ENCODE data around the gene NTRK1.
"Not testable (repeated sequence)": the region's sequence is repeated elsewhere in the genome, so short reads cannot be mapped to it uniquely, and the experiment has no call there.

The NTRK1 gene

DNA sequence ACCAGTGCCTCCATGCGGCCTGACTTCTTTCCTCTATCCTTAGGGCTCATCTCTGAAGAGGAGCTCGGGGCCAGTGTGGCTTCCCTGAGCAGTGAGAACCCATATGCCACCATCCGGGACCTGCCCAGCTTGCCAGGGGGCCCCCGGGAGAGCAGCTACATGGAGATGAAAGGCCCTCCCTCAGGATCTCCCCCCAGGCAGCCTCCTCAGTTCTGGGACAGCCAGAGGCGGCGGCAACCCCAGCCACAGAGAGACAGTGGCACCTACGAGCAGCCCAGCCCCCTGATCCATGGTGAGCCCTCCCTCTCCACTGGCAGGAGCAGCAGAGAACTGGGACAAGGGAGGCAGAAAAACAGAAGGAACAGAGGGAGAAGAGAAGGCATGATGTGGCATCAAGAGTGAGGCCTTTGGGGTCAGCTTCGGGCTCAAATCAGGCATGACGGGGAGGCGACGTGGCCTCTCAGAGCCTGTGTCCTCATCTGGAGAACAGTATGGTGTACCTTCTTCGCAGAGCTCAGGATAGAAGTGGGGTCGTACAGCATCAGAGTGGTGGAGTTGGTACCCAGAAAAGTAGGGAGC, 53.2 kb downstream of the NTRK1 start:
- no peak overlapping the region for H3K4me3 Mint-ChIP-seq
- DNase-seq, result no peak
- ATAC-seq, result no peak
- H3K4me1 Mint-ChIP-seq, result no peaks in the 10 kb centered on the region
- H3K27me3 Mint-ChIP-seq, result peaks cover 63% of the 10 kb centered on the region
- no peak overlapping the region for H3K27ac Mint-ChIP-seq
- H3K9me3 Mint-ChIP-seq, result no peaks in the 10 kb centered on the region

DNA sequence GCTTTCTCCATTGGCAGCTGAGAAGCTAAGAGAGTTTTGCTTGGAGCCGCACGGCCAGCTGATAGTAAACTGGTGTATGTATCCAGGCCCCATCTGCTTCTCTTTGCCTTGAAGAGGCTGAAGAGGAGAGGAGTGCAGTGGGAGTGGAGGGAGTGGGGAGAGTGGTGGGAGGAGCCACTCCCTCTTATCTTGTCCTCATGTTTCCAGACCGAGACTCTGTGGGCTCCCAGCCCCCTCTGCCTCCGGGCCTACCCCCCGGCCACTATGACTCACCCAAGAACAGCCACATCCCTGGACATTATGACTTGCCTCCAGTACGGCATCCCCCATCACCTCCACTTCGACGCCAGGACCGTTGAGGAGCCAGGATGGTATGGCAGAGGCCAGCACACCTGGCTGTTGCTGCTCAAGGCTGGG, 53.8 kb downstream of the NTRK1 start:
- no peak for ATAC-seq
- Mint-ChIP-seq H3K27ac (no peak overlapping the region), H3K4me3 (no peak overlapping the region), H3K4me1 (no peaks in the 10 kb centered on the region), H3K27me3 (peaks cover 68% of the 10 kb centered on the region), H3K9me3 (no peaks in the 10 kb centered on the region)
- no peak for DNase-seq

DNA sequence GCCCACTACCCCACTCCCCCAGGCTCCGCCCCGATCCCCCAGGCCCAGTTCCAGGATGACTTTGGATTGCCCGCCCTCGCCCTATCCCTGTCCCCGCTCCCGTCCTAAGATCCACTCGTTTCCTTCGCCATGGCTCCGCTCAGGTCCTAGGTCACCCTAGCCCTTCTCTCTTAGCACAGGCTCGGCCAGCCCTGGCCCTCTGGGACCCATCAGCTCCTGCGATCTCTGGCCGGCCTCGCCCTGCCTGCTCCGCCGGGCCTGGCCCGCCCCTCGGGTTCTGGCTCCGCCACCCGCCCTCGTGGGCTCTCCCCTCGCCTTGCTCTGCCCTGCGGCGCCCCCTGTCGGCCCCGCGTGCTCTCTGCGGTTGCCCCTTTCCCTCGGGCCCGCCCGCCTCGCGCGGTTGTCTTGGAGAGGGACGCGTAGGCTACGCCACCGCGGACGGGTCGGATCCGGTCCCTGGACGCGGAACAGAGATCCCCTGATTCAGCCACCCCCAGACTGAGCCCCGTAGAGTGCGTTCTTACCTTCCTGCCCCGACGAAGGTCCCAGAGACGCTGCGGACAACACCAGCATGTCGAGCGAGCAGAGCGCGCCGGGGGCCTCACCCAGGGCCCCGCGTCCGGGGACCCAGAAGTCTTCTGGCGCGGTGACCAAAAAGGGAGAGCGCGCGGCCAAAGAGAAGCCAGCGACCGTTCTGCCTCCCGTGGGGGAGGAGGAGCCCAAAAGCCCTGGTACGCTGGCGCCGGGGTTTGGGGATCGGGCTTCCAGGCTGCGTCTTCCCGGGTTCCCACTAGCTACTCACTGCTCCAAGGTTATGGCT, 59.8 kb downstream of the NTRK1 start, which contains the start of gene LRRC71:
TSS of gene LRRC71 (plus strand) at position 400 of the 820 bp plus-strand sequence. CDS start at position 572, 172 bp downstream.
- Mint-ChIP-seq H3K4me3 (peak within 1 kb of the TSS; percentile 25 to 48), H3K4me1 (peaks cover 22% of the 10 kb centered on the region), H3K27ac (no peak within 1 kb of the TSS), H3K27me3 (peaks cover 81% of the 10 kb centered on the region), H3K9me3 (no peaks in the 10 kb centered on the region)
- ATAC-seq (peak; percentile 87), DNase-seq (peak; percentile 77 to 82)

DNA sequence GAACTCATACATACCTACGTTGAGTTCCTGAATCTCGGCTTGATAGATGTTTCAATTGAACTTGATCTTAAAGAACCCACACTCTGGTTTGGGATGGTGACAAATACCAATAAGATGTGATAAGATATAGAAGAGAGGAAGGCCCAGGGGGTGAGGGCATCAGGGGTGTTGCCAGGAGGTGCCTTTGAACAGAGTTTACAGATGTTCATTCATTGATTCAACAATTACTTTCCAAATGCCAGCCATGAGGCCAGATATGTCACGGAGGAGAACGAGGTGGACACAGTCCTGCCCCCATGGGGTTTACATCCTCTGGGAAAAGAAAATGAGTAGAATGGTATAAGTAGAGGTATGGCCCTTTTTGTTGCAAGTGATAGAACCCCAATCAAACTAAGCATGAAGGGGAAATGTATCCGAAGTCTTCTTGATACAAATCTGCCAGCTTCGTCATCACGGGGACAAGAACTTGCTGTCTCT, 60.4 kb downstream of the NTRK1 start:
- DNase-seq, result no peak
- Mint-ChIP-seq H3K27ac (no peak overlapping the region), H3K4me1 (peaks cover 28% of the 10 kb centered on the region), H3K4me3 (no peak overlapping the region), H3K27me3 (peaks cover 81% of the 10 kb centered on the region), H3K9me3 (no peaks in the 10 kb centered on the region)
- ATAC-seq, result no peak

DNA sequence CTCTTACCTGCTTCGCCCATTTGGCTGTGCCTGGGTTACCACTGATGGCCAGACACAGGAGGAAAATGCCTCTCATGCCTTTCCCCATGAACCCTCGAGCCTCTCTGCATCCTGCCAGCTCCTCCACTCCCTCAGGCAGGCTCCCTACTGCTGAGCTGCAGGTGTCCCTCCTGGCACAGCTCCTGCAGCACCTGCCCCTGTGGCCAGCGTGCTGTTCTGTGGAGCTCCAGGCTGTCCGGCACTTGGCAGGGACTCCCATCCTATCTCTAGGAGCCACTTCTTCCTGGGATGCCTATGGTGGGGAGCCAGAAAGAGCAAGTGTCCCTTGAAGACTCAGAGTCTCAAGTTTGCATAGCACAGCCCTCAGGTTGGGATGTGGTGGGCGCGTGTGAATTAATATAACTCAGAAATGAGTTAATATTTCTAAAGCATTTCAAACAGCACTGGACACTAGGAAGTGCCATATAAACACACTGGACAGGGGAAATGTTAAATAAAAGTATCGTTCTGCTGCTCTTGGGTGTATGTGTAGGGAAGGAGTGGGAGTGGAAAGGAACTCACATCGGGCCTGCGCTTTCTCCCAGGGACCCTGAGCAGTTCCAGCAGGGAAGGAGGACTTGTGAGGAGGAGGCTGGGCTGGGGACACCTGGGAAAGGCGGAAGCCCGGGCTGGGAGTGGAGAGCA, 62.5 kb downstream of the NTRK1 start:
- ATAC-seq (no peak), DNase-seq (no peak)
- Mint-ChIP-seq H3K27me3 (peaks cover 95% of the 10 kb centered on the region), H3K27ac (no peak overlapping the region), H3K4me1 (peaks cover 49% of the 10 kb centered on the region), H3K9me3 (no peaks in the 10 kb centered on the region), H3K4me3 (peak overlapping the region in 1 of 2 donors; percentile 50)

DNA sequence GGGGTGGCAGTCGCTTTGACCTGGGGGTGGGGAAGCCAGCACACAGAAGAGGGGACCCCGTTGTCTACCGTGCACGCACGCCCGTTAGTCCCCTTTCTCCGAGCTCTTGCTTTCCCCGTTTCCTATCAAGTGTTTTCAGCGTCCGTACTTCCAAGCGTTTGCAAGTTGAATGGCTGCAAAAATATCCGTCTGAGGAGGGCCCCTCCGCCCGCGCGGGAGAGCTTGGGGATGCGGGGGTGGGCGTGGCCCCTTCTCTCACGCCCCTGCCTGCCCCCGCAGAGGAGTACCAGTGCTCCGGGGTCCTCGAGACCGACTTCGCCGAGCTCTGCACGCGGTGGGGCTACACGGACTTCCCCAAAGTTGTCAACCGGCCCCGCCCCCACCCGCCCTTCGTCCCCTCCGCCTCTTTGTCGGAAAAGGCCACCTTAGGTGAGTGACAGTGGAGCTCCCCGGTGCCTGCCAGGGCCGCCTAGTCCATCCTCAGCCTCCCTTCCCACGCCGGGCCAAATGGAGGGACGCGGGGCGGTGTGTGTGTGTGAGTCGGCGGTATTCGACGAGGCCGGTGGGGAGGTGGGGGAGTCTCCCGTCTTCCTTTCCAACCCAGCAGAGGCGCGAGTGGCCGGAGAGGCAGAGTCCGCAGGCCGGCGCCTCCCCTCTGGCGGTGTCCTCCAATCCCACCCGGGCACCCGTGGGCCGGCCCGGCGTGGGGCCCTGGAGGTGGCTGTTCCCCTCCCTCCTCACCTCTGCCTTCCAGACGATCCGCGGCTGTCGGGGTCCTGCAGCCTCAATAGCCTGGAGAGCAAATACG, 63.2 kb downstream of the NTRK1 start:
- H3K9me3 Mint-ChIP-seq, result no peaks in the 10 kb centered on the region
- no peak overlapping the region for H3K27ac Mint-ChIP-seq
- ATAC-seq (no peak), DNase-seq (no peak)
- peaks cover 96% of the 10 kb centered on the region for H3K27me3 Mint-ChIP-seq
- peak overlapping the region in 1 of 2 donors; percentile 50 for H3K4me3 Mint-ChIP-seq
- H3K4me1 Mint-ChIP-seq, result peaks cover 50% of the 10 kb centered on the region

DNA sequence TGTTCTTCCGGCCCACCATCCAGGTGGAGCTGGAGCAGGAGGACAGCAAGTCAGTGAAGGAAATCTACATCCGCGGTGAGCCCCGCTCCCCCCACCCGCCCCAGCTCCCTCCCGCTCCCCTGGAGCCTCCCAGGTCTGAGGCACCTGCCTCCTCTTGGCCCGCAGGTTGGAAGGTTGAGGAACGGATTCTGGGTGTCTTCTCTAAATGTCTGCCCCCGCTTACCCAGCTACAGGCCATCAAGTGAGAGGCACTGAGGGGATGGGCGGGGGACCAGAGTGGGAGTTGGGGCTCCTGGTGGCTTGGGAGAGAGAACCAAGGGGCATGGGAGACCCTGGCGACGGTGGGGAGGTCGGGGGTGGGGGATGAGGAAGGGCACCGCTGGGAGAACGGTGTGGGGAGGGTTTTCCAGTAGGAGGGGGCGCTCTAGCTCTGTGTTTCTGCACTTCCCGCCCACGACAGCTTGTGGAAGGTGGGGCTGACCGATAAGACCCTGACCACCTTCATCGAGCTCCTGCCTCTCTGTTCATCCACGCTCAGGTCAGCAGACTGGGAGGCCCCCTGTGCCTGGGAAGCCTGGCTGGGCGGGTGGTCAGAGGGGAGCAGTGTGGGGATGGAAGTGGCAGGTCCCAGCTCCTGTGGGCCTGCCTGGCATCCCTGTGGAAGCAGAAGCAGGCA, 64.0 kb downstream of the NTRK1 start:
- H3K9me3 Mint-ChIP-seq, result no peaks in the 10 kb centered on the region
- no peak overlapping the region for H3K27ac Mint-ChIP-seq
- DNase-seq (no peak), ATAC-seq (no peak)
- peaks cover 50% of the 10 kb centered on the region for H3K4me1 Mint-ChIP-seq
- H3K27me3 Mint-ChIP-seq, result peaks cover 98% of the 10 kb centered on the region
- H3K4me3 Mint-ChIP-seq, result no peak overlapping the region

DNA sequence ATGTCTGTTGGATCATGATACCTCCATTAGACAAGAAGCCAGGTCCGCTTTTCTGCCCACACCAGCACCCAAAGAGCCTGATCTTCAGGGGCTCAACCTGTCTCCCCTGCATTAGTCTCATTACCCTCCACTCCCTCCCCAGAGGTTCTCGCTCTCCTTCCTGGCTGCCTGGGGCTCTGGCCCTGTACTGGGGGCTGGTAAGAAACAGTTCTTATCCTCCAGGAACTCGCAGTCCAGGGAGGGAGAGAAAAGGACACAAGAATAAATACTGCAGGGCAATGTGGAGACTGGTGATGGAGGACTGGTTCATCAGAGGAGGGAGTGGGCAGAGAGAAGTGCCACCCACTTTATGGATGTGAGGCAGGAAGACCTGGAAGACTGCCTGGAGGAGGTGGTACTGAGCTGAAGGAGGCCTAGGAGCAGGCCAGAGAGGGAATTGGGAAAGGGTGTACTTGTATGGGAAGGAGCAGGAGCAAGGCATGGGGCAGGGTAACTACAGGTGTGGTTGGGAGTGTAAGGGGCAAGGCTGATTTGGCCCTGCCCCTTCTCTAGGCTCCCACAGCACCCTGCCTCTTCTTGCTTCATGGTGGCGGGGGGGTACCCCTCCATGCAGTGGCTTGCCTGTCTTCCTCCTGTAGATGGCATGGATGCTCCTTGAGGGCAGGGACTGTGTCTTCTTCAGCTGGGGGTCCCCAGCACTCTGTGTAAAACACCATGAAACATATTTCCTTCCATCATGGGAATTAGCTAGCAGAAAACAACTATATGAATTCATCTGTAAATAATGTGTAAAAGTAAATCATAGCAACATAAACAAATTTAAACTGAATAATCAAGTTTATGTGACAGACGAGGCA, 64.7 kb downstream of the NTRK1 start:
- ATAC-seq (no peak), DNase-seq (no peak)
- no peaks in the 10 kb centered on the region for H3K9me3 Mint-ChIP-seq
- peaks cover 48% of the 10 kb centered on the region for H3K4me1 Mint-ChIP-seq
- H3K27ac Mint-ChIP-seq, result no peak overlapping the region
- H3K4me3 Mint-ChIP-seq, result no peak overlapping the region
- peaks cover 100% of the 10 kb centered on the region for H3K27me3 Mint-ChIP-seq

DNA sequence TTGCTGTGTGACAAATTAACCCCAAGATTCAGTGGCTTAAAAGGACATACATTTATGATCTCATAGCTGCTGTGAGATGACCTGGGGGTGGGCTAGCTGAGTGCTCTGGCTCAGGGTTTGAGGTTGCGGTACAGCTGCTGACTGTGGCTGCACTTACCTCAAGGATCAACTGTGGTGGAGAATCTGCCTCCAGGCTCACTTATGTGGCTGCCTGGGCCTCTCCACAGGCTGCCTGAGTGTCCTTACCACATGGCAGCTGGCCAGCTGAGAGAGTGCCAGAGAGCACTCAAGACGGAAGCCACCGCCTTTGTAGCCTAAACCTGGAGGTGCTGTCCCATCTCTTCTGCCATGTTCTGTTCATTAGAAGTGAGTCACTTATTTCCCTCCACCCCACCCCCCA, 65.5 kb downstream of the NTRK1 start:
- peak; percentile 92 for ATAC-seq
- Mint-ChIP-seq H3K4me3 (no peak overlapping the region), H3K4me1 (peaks cover 48% of the 10 kb centered on the region), H3K27me3 (peaks cover 100% of the 10 kb centered on the region), H3K27ac (no peak overlapping the region), H3K9me3 (no peaks in the 10 kb centered on the region)
- peak; percentile 80 to 91 for DNase-seq

DNA sequence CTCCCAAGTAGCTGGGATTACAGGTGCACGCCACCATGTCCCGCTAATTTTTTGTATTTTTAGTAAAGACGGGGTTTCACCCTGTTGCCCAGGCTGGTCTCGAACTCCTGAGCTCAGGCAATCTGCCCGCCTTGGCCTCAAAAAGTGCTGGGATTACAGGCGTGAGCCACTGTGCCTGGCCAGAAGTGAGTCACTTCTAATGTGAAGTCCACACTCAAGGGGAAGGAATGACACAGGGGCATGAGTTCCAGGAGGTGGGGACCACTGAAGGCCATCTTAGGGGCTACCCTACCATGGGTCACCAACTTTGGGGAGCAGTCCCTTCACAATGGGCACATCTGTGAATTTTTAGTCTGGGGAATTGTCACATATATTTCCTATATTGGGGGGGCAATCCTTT, 66.0 kb downstream of the NTRK1 start:
- not testable (repeated sequence) for H3K9me3 Mint-ChIP-seq, ATAC-seq, H3K4me3 Mint-ChIP-seq, H3K27ac Mint-ChIP-seq, DNase-seq
- Mint-ChIP-seq H3K27me3 (peaks cover 100% of the 10 kb centered on the region), H3K4me1 (peaks cover 53% of the 10 kb centered on the region)

DNA sequence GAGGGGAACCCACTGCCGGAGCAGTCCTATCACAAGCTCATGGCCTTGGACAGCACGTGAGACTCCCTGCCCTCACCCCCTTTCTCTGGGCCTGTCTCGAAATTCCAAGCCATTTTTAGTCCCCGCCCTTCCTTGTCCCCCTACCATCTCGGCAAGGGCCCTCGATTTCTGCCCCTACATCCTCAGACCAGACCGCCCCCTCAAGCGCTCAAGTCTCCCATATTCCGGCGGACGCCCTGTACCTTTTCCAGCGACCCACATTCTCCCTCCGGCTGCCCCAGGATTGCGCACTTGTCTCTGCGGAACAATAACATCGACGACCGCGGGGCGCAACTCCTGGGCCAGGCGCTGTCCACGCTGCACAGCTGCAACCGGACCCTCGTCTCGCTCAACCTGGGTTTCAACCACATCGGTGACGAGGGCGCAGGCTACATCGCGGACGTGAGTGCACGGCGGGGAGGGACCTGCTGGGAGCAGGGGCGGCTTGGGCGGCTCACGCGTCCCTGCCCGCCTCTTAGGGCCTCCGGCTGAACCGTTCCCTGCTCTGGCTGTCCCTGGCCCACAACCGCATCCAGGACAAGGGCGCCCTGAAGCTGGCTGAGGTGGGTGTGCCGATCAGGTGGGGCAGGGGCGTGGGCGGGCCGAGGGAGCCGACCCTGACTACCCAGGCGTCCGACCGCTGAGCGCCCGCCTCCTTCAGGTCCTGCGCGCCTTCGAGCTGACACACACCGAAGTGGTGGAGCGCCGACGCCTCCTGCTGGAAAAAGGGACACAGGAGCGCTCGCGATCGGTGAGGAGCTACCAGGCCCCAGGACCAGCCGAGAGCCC, 66.8 kb downstream of the NTRK1 start:
- peak; percentile 62 for ATAC-seq
- Mint-ChIP-seq H3K27ac (no peak overlapping the region), H3K9me3 (no peaks in the 10 kb centered on the region), H3K27me3 (peaks cover 100% of the 10 kb centered on the region), H3K4me3 (peak overlapping the region; percentile 10 to 63), H3K4me1 (peaks cover 57% of the 10 kb centered on the region)
- peak; percentile 71 to 76 for DNase-seq

DNA sequence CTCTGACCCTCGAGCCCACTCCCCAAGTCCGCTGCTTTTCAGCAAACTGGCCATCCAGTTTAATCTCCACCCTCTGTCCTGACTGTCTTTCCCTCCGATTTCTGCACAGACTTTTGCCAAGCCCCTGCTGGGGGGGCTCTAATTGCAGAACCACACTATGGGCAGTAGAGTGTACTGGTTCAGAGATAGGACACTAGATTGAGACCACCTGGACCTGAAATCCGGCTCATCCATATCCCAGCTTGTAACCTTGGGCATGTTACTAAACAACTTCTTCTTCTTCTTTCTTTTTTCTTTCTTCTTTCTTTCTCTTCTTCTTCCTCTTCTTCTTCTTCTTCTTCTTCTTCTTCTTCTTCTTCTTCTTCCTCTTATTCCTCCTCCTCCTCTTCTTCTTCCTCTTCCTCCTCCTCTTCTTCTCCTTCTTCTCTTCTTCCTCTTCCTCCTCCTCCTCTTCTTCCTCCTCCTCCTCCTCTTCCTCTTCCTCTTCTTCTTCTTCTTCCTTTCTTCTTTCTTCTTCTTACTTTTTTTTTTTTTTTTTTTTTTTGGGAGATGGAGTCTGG, 67.5 kb downstream of the NTRK1 start:
- H3K27me3 Mint-ChIP-seq, result peaks cover 100% of the 10 kb centered on the region
- DNase-seq, result no peak
- H3K4me1 Mint-ChIP-seq, result peaks cover 54% of the 10 kb centered on the region
- H3K9me3 Mint-ChIP-seq, result no peaks in the 10 kb centered on the region
- H3K4me3 Mint-ChIP-seq, result peak overlapping the region; percentile 8 to 63
- H3K27ac Mint-ChIP-seq, result no peak overlapping the region
- peak; percentile 2 for ATAC-seq

DNA sequence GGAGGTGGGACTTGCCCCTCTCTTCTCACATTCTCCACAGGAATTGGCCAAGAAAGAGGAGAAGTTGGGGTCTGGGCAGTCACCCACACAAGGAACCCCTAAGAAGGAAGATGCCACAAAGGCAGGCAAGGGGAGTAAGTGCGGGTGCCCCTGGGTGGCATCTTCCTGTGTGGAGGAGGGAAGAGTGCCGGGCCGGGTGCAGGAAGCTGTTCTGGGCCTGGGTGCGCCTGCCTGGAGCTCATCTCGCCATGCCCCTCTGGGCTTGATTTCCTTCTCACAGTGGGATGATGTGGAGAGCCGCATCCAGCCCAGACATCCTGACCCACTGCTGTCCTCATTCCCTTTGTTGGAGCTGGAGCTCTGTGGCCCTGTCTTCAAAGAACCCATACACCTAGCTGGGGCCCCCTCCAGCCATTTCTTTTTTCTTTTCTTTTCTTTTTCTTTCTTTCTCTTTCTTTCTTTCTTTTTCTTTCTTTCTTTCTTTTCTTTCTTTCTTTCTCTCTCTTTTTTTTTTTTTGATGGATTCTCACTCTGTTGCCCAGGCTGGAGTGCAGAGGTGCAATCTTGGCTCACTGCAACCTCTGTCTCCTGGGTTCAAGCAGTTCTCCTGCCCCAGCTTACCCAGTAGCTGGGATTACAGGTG, 69.1 kb downstream of the NTRK1 start:
- Mint-ChIP-seq H3K9me3 (no peaks in the 10 kb centered on the region), H3K27me3 (peaks cover 85% of the 10 kb centered on the region), H3K27ac (no peak overlapping the region), H3K4me1 (peaks cover 48% of the 10 kb centered on the region), H3K4me3 (no peak overlapping the region)
- ATAC-seq, result no peak
- DNase-seq, result no peak

Measured in stimulated activated naive CD8-positive, alpha-beta T cell treated with anti-CD3 and anti-CD28 coated beads, Interleukin-15, amount 100 ng/mL, for 72 hours (primary cell).